ENCODE measurements around the gene NACC2.
A peak's percentile ranks its signal among the peaks of the same experiment; 100 is the strongest.

NACC2 gene

DNA sequence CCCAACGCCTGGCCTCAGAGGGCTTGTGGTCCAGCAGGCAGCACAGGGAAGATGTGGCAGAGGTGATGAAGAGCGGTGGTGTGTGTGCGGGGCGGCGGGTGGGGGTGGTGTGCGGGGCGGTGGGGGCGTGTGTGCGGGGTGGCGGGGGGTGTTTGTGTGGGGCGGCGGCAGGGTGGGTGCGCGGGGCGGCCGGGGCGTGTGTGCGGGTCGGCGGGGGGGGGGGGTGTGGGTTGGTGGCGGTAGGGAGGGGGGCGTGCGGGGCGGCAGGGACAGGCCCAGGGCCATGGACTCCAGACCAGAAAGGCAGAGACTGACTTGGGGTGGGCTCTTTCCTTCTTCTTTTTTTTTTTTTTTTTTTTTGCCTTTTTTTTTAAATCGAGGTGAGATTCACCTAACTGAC, 4.5 kb upstream of the NACC2 start:
- Mint-ChIP-seq H3K27ac (no peak overlapping the region), H3K27me3 (ENCODE audit: low read depth, poor library complexity) (peaks cover 46% of the 10 kb centered on the region)

GRCh38 chr9:136098844-136099243, 3.8 kb upstream of the NACC2 start:
- no peaks in the 10 kb centered on the region for H3K36me3 Mint-ChIP-seq (ENCODE audit: low read depth)
- no peak overlapping the region for H3K27ac Mint-ChIP-seq
- no peak overlapping the region for H3K4me3 Mint-ChIP-seq

More for the DNA sequence above, 4.5 kb upstream of the NACC2 start:
- TF ChIP-seq CTCF (IDR thresholded peaks at IDR 0.05), result no peak
- Mint-ChIP-seq H3K36me3 (ENCODE audit: low read depth) (no peaks in the 10 kb centered on the region), H3K9me3 (no peaks in the 10 kb centered on the region), H3K4me3 (no peak overlapping the region), H3K4me1 (peaks cover 17% of the 10 kb centered on the region)
- no peak for DNase-seq

DNA sequence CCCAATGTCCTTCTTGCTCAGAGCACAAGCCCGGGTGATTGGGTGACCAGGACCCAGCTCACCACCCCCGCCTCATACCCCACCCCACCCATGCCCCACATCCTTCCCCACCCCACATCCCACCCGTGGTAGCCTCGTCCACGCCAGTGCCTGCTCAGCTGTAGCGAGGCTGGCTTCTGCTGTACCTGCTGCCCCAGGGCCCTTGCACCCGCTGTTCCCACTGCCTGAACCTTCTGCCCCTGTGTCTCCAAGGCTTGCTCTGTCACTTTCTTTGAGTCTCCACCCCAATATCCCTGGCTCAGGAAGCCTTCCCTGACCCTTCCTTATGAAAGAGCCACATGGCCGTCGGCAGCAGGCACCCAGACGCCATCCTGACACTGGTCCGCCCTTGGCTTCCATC, 3.1 kb upstream of the NACC2 start:
- no peak for TF ChIP-seq CTCF (IDR thresholded peaks at IDR 0.05)
- H3K36me3 Mint-ChIP-seq (ENCODE audit: low read depth), result no peaks in the 10 kb centered on the region
- no peaks in the 10 kb centered on the region for H3K9me3 Mint-ChIP-seq
- no peak overlapping the region for H3K4me3 Mint-ChIP-seq
- H3K4me1 Mint-ChIP-seq, result peaks cover 18% of the 10 kb centered on the region
- H3K27me3 Mint-ChIP-seq (ENCODE audit: low read depth, poor library complexity), result peaks cover 50% of the 10 kb centered on the region
- no peak for DNase-seq
- H3K27ac Mint-ChIP-seq, result no peak overlapping the region

More at GRCh38 chr9:136098844-136099243, 3.8 kb upstream of the NACC2 start:
- Mint-ChIP-seq H3K4me1 (peaks cover 12% of the 10 kb centered on the region), H3K9me3 (no peaks in the 10 kb centered on the region), H3K27me3 (ENCODE audit: low read depth, poor library complexity) (peaks cover 44% of the 10 kb centered on the region)
- TF ChIP-seq CTCF (IDR thresholded peaks at IDR 0.05), result no peak
- no peak for DNase-seq

GRCh38 chr9:136096505-136097001, 1.5 kb upstream of the NACC2 start:
- Mint-ChIP-seq H3K4me1 (peaks cover 25% of the 10 kb centered on the region), H3K4me3 (peak overlapping the region; percentile 62), H3K36me3 (ENCODE audit: low read depth) (no peaks in the 10 kb centered on the region), H3K27me3 (ENCODE audit: low read depth, poor library complexity) (peaks cover 46% of the 10 kb centered on the region), H3K27ac (no peak overlapping the region), H3K9me3 (no peaks in the 10 kb centered on the region)
- DNase-seq, result no peak
- no peak for TF ChIP-seq CTCF (IDR thresholded peaks at IDR 0.05)

DNA sequence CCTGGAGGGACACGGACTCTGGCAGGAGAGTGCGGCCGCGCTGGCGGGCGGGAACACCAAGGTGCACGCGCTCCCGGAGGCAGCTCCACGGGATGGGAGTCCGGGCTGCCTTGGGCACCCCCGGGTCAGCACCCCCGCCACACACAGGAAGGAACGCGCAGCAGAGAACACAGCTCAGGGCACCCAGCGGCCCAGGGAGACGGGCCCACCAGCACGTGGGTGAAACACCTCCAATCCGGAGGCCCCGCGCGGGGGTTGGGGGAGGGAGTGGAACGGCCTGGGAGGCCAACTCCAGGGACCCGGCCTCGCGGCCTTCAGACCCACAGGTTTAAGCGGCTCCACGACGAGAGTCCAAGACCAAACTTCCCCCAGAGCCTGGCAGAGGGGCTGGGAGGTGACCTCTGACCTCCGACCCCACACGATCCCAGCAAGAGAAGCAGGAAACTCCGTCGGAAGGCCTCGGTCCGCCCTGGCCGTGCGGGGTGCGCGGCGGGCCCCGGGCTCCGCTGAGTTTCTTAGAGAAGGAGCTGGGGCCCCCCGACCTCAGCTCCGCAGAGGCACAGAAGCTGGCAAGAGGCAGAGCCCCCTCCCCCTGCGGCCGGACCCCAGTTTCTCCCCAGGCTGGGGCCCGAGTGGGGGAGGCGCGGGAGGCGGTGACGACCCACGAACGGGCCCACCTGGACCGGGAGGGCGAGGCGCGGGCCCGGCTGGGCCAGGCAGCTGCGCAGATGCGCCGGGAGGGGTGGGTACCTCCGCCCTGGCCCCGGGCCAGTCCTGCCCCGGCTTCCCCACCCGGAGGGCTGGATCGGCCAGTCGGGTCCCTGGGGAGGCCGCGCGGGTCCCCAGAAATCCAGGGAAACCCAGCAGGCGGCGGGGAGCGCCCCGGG, 851 bp downstream of the NACC2 start:
- H3K27me3 Mint-ChIP-seq (ENCODE audit: low read depth, poor library complexity), result peaks cover 40% of the 10 kb centered on the region
- no peak overlapping the region for H3K27ac Mint-ChIP-seq
- no peaks in the 10 kb centered on the region for H3K9me3 Mint-ChIP-seq
- TF ChIP-seq CTCF (IDR thresholded peaks at IDR 0.05), result no peak
- peaks cover 25% of the 10 kb centered on the region for H3K4me1 Mint-ChIP-seq
- peak overlapping the region; percentile 71 for H3K4me3 Mint-ChIP-seq
- peak; percentile 51 for DNase-seq
- no peaks in the 10 kb centered on the region for H3K36me3 Mint-ChIP-seq (ENCODE audit: low read depth)

Data from nephron progenitor cell (in vitro differentiated cells).